ENCODE data around the gene MCOLN1. TPM values are rescaled to one million over a fixed set of nuclear protein-coding genes. Genes with fewer than 3 reads are reported as not detected.

The MCOLN1 gene
- total and polyA plus RNA-seq, 9 of the 15 experiments (the other 6 are each of a cell fraction or from before 2014, with no cell fraction given) = 0.25 to 15.4 (median 7.1) TPM

DNA sequence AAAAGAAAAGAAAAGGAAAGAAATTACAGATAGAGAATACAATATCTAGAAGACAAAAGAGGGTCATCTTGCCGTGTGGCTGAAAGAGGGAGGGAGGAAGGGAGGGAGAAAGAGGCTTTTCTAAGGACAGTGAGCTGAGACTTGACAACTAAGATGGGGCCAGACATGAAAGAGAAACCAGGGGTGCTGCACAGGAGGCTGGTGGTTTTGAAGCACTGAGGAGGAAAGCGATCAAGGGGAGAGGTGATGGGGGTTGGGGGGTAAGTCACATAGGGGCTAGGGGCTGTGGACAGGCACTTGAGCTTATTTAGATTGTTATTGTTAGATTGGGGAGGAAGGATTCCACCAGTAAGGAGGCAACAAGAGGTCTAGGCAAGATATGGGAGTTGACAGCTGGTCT, 30.4 kb downstream of the MCOLN1 start (continued):
- TF ChIP-seq, protein P1, sequence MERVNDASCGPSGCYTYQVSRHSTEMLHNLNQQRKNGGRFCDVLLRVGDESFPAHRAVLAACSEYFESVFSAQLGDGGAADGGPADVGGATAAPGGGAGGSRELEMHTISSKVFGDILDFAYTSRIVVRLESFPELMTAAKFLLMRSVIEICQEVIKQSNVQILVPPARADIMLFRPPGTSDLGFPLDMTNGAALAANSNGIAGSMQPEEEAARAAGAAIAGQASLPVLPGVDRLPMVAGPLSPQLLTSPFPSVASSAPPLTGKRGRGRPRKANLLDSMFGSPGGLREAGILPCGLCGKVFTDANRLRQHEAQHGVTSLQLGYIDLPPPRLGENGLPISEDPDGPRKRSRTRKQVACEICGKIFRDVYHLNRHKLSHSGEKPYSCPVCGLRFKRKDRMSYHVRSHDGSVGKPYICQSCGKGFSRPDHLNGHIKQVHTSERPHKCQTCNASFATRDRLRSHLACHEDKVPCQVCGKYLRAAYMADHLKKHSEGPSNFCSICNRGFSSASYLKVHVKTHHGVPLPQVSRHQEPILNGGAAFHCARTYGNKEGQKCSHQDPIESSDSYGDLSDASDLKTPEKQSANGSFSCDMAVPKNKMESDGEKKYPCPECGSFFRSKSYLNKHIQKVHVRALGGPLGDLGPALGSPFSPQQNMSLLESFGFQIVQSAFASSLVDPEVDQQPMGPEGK (CRISPR knock-in tag; IDR thresholded peaks at IDR 0.05; ENCODE audit: borderline replicate concordance) = no peak
- TF ChIP-seq, protein P2, sequence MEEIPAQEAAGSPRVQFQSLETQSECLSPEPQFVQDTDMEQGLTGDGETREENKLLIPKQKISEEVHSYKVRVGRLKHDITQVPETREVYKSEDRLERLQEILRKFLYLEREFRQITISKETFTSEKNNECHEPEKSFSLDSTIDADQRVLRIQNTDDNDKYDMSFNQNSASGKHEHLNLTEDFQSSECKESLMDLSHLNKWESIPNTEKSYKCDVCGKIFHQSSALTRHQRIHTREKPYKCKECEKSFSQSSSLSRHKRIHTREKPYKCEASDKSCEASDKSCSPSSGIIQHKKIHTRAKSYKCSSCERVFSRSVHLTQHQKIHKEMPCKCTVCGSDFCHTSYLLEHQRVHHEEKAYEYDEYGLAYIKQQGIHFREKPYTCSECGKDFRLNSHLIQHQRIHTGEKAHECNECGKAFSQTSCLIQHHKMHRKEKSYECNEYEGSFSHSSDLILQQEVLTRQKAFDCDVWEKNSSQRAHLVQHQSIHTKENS (CRISPR knock-in tag; IDR thresholded peaks at IDR 0.05) = no peak
- no peak for TF ChIP-seq EGR1 (conservative IDR thresholded peaks at IDR 0.05)
- no peak for TF ChIP-seq RBM14 (IDR thresholded peaks at IDR 0.05; ENCODE audit: borderline replicate concordance, insufficient read depth, low read depth, low read length)
- TF ChIP-seq ZFP1 (CRISPR knock-in tag; IDR thresholded peaks at IDR 0.05) = no peak
- no peak for TF ChIP-seq KAT8 (IDR thresholded peaks at IDR 0.05; ENCODE audit: low read depth)
- no peak for TF ChIP-seq RFX7 (CRISPR knock-in tag; IDR thresholded peaks at IDR 0.05)

DNA sequence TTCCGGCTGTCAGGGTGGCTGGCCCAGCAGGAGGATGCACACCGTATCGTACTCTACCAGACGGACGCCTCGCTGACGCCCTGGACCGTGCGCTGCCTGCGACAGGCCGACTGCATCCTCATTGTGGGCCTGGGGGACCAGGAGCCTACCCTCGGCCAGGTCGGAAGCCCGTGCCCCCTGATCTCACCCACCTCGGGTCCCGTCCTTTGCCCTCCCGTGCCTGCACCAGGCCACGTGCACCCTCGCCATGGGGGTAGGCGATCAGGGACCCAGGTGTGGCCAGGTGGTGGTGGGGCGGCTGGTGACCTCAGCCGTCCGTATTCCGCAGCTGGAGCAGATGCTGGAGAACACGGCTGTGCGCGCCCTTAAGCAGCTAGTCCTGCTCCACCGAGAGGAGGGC, 32.1 kb downstream of the MCOLN1 start:
- Histone ChIP-seq H3K27me3 (ENCODE audit: control insufficient read depth in 2 of 2, insufficient read depth in 2 of 2, low read length in 2 of 2) (no peaks in the 10 kb centered on the region), H3K9me1 (ENCODE audit: control insufficient read depth, insufficient read depth, low read length) (no peaks in the 10 kb centered on the region), H3K79me2 (ENCODE audit: control insufficient read depth, insufficient read depth, low read length) (no peaks in the 10 kb centered on the region), H3K9ac (ENCODE audit: insufficient read depth in 1 of 2, low read depth in 2 of 2, low read length in 2 of 2) (no peak overlapping the region; a peak in 1 of 4 replicates), H3K27ac (ENCODE audit: extremely low read depth, low read depth, low read length) (no peak overlapping the region), H3K36me3 (ENCODE audit: control insufficient read depth, insufficient read depth, low read length) (peaks cover 13% of the 10 kb centered on the region; the same call in 1 of the 3 replicates), H2AFZ (ENCODE audit: low read depth, low read length) (no peak overlapping the region), H3K4me2 (ENCODE audit: insufficient read depth, low read length) (no peak overlapping the region), H3K4me3 (no peak overlapping the region), H3K4me1 (replicated peaks in 1 of 2; ENCODE audit: control insufficient read depth in 2 of 2, insufficient read depth in 2 of 2, low read length in 2 of 2) (peaks cover 0 to 36% of the 10 kb centered on the region in 2 experiments; a peak in 3 of 5 replicates), H4K20me1 (replicated peaks; ENCODE audit: control insufficient read depth, insufficient read depth, low read length) (no peaks in the 10 kb centered on the region), H3K9me3 (replicated peaks; ENCODE audit: control insufficient read depth, insufficient read depth, low read depth, low read length) (0 out of 2 replicates have a peak, but pooled peaks cover 3% of the 10 kb centered on the region)
- ChIA-PET POLR2A (no interaction called here), CTCF (ENCODE audit: low intra/inter-chr PET ratio) (no interaction called here)
- in situ Hi-C loops (cut with MboI) (no loop called here), intact Hi-C loops (cut with micrococcal nuclease) (no loop called here)
- WGBS (ENCODE audit: insufficient coverage, low coverage, missing lambda C conversion rate) = 92% methylated on average over 9 of the region's 28 CpGs
- no peak for ATAC-seq
- no peak for FAIRE-seq
- BruUV-seq (replicated peaks) = no TSS peak
- no peak for DNase-seq (ENCODE audit: extremely low read depth in 1 of 4, low spot score in 3 of 4)
- TF ChIP-seq RBM14 (IDR thresholded peaks at IDR 0.05; ENCODE audit: borderline replicate concordance, insufficient read depth, low read depth, low read length) = no peak
- TF ChIP-seq, protein P3, sequence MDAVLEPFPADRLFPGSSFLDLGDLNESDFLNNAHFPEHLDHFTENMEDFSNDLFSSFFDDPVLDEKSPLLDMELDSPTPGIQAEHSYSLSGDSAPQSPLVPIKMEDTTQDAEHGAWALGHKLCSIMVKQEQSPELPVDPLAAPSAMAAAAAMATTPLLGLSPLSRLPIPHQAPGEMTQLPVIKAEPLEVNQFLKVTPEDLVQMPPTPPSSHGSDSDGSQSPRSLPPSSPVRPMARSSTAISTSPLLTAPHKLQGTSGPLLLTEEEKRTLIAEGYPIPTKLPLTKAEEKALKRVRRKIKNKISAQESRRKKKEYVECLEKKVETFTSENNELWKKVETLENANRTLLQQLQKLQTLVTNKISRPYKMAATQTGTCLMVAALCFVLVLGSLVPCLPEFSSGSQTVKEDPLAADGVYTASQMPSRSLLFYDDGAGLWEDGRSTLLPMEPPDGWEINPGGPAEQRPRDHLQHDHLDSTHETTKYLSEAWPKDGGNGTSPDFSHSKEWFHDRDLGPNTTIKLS (IDR thresholded peaks at IDR 0.05; ENCODE audit: borderline replicate concordance, low read depth) = no peak
- TF ChIP-seq PYGO2 (tag; IDR thresholded peaks at IDR 0.05) = no peak
- no peak for TF ChIP-seq POLR2H (tag; IDR thresholded peaks at IDR 0.05; ENCODE audit: low read depth)
- TF ChIP-seq, protein P4, sequence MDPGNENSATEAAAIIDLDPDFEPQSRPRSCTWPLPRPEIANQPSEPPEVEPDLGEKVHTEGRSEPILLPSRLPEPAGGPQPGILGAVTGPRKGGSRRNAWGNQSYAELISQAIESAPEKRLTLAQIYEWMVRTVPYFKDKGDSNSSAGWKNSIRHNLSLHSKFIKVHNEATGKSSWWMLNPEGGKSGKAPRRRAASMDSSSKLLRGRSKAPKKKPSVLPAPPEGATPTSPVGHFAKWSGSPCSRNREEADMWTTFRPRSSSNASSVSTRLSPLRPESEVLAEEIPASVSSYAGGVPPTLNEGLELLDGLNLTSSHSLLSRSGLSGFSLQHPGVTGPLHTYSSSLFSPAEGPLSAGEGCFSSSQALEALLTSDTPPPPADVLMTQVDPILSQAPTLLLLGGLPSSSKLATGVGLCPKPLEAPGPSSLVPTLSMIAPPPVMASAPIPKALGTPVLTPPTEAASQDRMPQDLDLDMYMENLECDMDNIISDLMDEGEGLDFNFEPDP (CRISPR knock-in tag; IDR thresholded peaks at IDR 0.05) = no peak
- no peak for TF ChIP-seq EHMT2 (IDR thresholded peaks at IDR 0.05)
- no peak for TF ChIP-seq BMI1 (IDR thresholded peaks at IDR 0.05; ENCODE audit: low read length)
- no peak for TF ChIP-seq BCOR (IDR thresholded peaks at IDR 0.05)
- TF ChIP-seq BRD4 (IDR thresholded peaks at IDR 0.05) = no peak
- TF ChIP-seq ZNF584 (CRISPR knock-in tag; IDR thresholded peaks at IDR 0.05; ENCODE audit: low read depth) = no peak
- TF ChIP-seq ZBED1 (IDR thresholded peaks at IDR 0.05) = no peak

Measured in K562 (cell line).